ENCODE data around the gene TEF.

TEF gene

DNA sequence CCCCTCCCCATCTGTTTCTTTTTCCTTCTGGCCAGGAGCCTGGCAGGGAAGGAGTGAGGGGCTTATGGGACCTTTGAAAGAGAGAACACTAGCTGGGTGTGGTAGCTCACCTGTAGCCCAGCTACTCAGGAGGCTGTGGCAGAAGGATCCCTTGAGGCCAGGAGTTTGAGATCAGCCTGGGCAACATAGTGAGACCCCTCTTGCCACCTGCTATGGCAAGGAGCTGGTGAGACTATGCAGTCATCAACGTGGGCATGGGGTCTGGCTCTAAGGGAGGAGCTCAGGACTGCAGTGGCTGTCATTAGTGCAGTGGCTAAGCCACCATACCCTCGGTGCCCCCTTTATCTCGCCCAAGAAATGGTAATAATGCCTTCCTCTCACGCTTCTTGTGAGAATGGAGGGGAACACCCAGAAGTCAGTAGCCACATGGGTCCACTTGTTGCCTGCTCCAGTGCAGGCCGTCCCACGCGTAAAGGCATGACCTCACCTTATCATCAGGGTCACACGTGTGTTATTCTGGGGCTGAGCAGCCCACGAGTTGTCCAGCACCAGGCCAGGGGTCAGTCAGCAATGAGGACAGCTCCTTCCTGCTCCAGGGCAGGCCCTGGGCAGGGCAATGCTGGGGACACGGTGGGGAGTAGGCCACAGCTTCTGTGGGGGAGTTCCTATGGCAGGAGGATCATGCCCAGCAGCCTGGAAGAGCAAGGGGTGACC, 27.7 kb upstream of the TEF start:
- no peak overlapping the region for H3K4me3 ChIP-seq (ENCODE audit: low read length)
- TF ChIP-seq, protein P1, sequence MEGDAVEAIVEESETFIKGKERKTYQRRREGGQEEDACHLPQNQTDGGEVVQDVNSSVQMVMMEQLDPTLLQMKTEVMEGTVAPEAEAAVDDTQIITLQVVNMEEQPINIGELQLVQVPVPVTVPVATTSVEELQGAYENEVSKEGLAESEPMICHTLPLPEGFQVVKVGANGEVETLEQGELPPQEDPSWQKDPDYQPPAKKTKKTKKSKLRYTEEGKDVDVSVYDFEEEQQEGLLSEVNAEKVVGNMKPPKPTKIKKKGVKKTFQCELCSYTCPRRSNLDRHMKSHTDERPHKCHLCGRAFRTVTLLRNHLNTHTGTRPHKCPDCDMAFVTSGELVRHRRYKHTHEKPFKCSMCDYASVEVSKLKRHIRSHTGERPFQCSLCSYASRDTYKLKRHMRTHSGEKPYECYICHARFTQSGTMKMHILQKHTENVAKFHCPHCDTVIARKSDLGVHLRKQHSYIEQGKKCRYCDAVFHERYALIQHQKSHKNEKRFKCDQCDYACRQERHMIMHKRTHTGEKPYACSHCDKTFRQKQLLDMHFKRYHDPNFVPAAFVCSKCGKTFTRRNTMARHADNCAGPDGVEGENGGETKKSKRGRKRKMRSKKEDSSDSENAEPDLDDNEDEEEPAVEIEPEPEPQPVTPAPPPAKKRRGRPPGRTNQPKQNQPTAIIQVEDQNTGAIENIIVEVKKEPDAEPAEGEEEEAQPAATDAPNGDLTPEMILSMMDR (conservative IDR thresholded peaks at IDR 0.05; ENCODE audit: low read length): no peak
- no peak for DNase-seq (ENCODE audit: low read depth)

DNA sequence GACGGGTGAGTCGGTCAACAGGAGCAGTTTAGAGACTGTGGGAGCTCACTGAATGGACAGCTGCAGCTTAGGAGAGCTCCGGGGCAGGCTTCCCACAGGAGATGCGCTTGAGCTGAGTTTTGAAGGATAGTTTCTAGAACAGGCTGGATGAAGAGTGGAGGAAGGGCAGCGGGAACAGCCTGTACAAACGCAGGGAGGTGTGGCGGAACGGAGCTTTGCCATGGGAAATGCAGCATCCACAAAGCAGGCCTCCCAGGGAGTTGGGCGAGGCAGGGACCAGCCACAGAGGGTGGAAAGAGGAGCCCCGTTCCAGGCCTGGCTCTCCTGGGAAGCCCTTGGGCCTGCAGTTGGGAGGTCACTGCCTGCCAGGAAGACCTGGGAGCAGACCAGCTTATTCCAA, 26.8 kb upstream of the TEF start:
- TF ChIP-seq, protein P1 (conservative IDR thresholded peaks at IDR 0.05; ENCODE audit: low read length): no peak
- no peak overlapping the region for H3K4me3 ChIP-seq (ENCODE audit: low read length)
- DNase-seq (ENCODE audit: low read depth): no peak

DNA sequence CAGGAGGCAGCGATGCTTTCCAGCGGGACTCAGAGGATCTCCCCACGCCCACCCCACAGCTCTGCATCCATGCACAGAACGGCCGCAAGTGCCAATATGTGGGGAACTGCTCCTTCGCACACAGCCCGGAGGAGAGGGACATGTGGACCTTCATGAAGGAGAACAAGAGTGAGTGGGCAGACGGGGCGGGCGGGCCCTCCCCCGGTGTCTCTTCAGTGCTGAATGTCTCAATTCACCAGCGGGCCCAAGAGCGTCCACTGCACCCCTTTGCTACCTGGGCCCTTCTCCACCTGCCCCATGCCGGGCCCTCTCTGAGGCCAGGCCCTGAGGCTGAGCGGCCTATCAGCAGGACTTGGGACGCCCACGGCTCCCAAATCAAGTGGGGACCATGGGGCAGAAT, 25.8 kb upstream of the TEF start:
- DNase-seq (ENCODE audit: low read depth): no peak
- no peak overlapping the region for H3K4me3 ChIP-seq (ENCODE audit: low read length)
- TF ChIP-seq, protein P1 (conservative IDR thresholded peaks at IDR 0.05; ENCODE audit: low read length): no peak

DNA sequence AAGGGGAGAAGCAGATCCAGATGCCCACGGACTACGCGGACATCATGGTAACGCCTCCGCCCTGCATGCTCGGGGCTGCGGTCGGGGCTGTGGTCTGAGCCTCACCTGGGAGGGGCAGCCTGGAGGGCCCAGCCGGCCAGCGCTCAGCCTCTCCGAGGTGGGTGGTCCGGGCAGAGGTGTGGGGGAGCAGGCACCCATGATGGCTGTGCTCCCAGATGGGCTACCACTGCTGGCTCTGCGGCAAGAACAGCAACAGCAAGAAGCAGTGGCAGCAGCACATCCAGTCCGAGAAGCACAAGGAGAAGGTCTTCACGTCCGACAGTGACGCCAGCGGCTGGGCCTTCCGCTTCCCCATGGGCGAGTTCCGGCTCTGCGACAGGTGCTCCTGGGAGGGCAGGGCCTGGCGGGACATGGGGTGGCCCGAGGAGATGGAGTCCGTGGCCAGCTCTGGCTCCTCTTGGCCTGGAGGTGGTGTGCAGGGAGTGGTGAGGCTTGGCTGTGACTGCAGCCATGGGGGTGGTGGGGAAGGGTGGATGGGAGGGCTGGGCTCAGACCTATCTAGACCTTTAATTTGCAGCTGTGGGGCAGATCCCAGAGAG, 25.2 kb upstream of the TEF start:
- TF ChIP-seq, protein P1 (conservative IDR thresholded peaks at IDR 0.05; ENCODE audit: low read length): no peak
- no peak for DNase-seq (ENCODE audit: low read depth)
- H3K4me3 ChIP-seq (ENCODE audit: low read length): no peak overlapping the region

DNA sequence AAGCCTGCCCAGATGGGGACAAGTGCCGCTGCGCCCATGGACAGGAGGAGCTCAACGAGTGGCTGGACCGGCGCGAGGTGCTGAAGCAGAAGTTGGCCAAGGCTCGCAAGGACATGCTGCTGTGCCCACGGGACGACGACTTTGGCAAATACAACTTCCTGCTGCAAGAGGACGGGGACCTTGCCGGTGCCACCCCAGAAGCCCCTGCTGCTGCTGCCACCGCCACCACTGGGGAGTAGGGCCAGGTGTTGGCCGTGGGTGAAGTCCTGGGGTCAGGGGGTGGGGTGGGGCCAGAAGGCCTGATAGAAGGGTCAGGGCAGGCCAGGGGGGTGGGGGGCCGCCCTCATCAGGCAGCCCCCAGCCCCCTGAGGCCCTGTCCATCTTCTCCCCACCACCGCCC, 24.6 kb upstream of the TEF start:
- DNase-seq (ENCODE audit: low read depth): no peak
- H3K4me3 ChIP-seq (ENCODE audit: low read length): no peak overlapping the region
- TF ChIP-seq, protein P1 (conservative IDR thresholded peaks at IDR 0.05; ENCODE audit: low read length): no peak

DNA sequence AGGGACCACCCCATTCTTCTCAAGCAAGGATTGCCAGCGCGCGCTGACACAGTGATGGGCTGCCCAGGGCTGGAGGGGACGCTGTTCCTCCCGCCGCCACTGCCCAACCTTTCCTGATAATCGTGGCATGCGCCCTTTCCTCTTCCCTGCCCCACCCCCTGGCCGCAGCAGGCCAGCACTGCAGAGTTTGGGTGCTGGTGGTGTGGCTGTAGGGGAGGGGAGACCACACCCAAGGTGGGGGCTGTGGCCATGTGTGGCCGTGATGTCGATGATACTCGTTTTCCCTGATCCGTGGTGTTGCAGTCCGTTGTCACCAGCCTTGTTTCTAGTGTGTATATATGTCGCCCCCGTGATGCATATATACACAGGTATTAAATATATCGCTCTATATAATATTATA, 22.8 kb upstream of the TEF start:
- no peak overlapping the region for H3K4me3 ChIP-seq (ENCODE audit: low read length)
- TF ChIP-seq, protein P1 (conservative IDR thresholded peaks at IDR 0.05; ENCODE audit: low read length): no peak

DNA sequence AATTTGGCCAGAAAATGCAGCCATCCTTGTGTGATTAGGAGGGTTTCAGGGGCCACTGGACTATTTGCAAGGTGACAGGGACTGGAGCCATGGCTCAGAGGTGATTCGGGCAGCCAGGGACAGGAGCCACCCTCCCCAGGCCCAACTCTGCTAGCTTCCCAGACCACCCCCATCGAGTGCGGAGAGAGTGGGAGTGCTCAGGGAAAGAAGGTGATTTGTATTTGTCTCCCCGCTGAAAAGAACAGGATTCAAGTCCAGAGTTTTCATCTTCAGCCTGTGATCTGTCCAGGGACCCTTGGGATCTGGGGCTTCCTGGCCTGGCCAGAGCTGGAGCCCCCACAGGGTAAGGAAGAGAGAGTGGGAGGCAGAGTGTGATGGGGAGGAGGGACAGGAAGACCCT, 22.4 kb upstream of the TEF start:
- TF ChIP-seq, protein P1 (conservative IDR thresholded peaks at IDR 0.05; ENCODE audit: low read length): no peak
- DNase-seq (ENCODE audit: low read depth): no peak
- H3K4me3 ChIP-seq (ENCODE audit: low read length): no peak overlapping the region

More for the DNA sequence above, 22.8 kb upstream of the TEF start:
- no peak for DNase-seq (ENCODE audit: low read depth)
